Fibroblast of lung (primary cell): Measurements from ENCODE around the gene TRAPPC12. TPM values are rescaled to one million over a fixed set of nuclear protein-coding genes. Genes with fewer than 3 reads are reported as not detected.
"Not testable (repeated sequence)": the region's sequence is repeated elsewhere in the genome, so short reads cannot be mapped to it uniquely, and the experiment has no call there.

Source experiments
- DNase-seq, 2 donors: peaks; one replicate each; pipeline versions ENCODE4 v3.0.0 to v3.0.0-alpha.2; 2010; ENCODE audit warnings: low read depth in 2 of 2
- H2AFZ ChIP-seq: 2 replicates; pipeline ENCODE4 v1.5.1; 2012; ENCODE audit warnings: low read length, control low read depth, inconsistent platforms
- H3K27ac ChIP-seq: 2 replicates; pipeline ENCODE4 v1.5.1; 2011; ENCODE audit warnings: low read length, control low read depth; ENCODE audit not compliant: insufficient read depth
- H3K27me3 ChIP-seq: 2 replicates; pipeline ENCODE4 v1.5.1; 2011; ENCODE audit warnings: mild to moderate bottlenecking, low read length; ENCODE audit not compliant: control insufficient read depth, insufficient read depth
- H3K36me3 ChIP-seq: 2 replicates; pipeline ENCODE4 v1.5.1; 2011; ENCODE audit warnings: low read length; ENCODE audit not compliant: control insufficient read depth, insufficient read depth
- H3K4me1 ChIP-seq: 2 replicates; pipeline ENCODE4 v1.5.1; 2011; ENCODE audit warnings: low read length; ENCODE audit not compliant: control insufficient read depth, insufficient read depth; ENCODE audit errors: extremely low read depth
- H3K4me2 ChIP-seq: 2 replicates; pipeline ENCODE4 v1.5.1; 2011; ENCODE audit warnings: low read length, control low read depth; ENCODE audit not compliant: insufficient read depth; ENCODE audit errors: extremely low read depth
- H3K4me3 ChIP-seq, 4 experiments: fragments of 200-600 bp in 1 of 4; sonication (generic) in 1 of 4; replicated peaks in 1 of 4; 2 replicates each; pipeline ENCODE4 v1.5.1; 2011 to 2016; ENCODE audit warnings: low read length in 4 of 4, low read depth in 3 of 4, mild to moderate bottlenecking in 3 of 4, control low read depth in 2 of 4, inconsistent platforms in 1 of 4, mixed read lengths in 1 of 4; ENCODE audit not compliant: insufficient read depth in 1 of 4; ENCODE audit errors: control extremely low read depth in 1 of 4
- H3K79me2 ChIP-seq: 2 replicates; pipeline ENCODE4 v1.5.1; 2012; ENCODE audit warnings: mild to moderate bottlenecking, low read length, inconsistent platforms; ENCODE audit not compliant: control insufficient read depth, insufficient read depth
- H3K9ac ChIP-seq: 2 replicates; pipeline ENCODE4 v1.5.1; 2011; ENCODE audit warnings: mild to moderate bottlenecking, low read length, control low read depth; ENCODE audit not compliant: insufficient read depth
- H3K9me3 ChIP-seq: 2 replicates; pipeline ENCODE4 v1.5.1; 2012; ENCODE audit warnings: low read depth, low read length; ENCODE audit not compliant: control insufficient read depth, insufficient read depth
- H4K20me1 ChIP-seq: 2 replicates; pipeline ENCODE4 v1.5.1; 2011; ENCODE audit warnings: low read length; ENCODE audit not compliant: control insufficient read depth, insufficient read depth; ENCODE audit errors: extremely low read depth
- EZH2 ChIP-seq: IDR thresholded peaks from 2 replicates; pipeline ENCODE4 v1.5.1; 2012; ENCODE audit warnings: low read length, control low read depth, mild to moderate bottlenecking; ENCODE audit errors: missing control alignments
- polyA plus RNA-seq, 2 donors: library from polyadenylated mRNA; depleted of rRNA in 1 of 2; stranded (reverse) in 1 of 2; unstranded in 1 of 2; fragments of >200 nt; gene quantifications; 2 replicates each; pipeline ENCODE4 v1.2.1, GENCODE V29; 2011 to 2012; ENCODE audit warnings: missing spikeins in 1 of 2
- total RNA-seq: library from RNA; depleted of rRNA; stranded (reverse); fragments of >200 nt; gene quantifications from 2 replicates; pipeline ENCODE4 v1.2.1, GENCODE V29; 2014
- TF ChIP-seq, protein P1 (sequence below), 2 donors: IDR thresholded peaks in 1 of 2; conservative IDR thresholded peaks in 1 of 2; 1 replicate in 1 of 2; 2 replicates in 1 of 2; pipeline ENCODE4 v1.5.1; 2011 to 2012; ENCODE audit warnings: low read length in 2 of 2, control low read depth in 1 of 2, inconsistent platforms in 1 of 2, low read depth in 1 of 2, mild to moderate bottlenecking in 1 of 2

TRAPPC12 gene
- total and polyA plus RNA-seq, 2 donors (not counting 1 experiment from before 2014, with no cell fraction given): 33.7 to 53.2 TPM

DNA sequence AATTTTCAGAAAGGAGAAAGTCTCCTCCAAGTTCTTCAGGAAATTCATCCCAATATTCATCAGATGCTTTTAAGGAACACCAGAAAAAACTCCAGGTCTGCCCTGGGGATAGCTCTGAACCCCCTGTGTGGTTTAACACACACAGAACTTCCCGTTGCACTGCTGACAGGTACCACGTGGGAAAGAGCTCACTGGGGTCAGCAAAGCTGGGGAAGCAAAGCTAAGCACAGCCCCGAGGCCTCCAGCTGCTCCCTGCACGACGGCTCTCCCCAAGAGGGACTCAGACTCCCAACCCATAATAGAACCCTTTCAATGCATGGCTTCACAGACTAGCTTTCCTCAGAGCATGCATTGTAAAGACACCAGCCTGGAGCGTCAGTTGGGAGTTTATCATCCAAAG lies 111.8 kb downstream of the TRAPPC12 start:
- Histone ChIP-seq H3K4me2 (no peak overlapping the region), H3K4me3 (no peak overlapping the region), H2AFZ (no peak overlapping the region), H3K27me3 (no peaks in the 10 kb centered on the region), H3K9me3 (no peaks in the 10 kb centered on the region), H3K4me1 (peaks cover 2% of the 10 kb centered on the region), H3K36me3 (peaks cover 2% of the 10 kb centered on the region), H3K79me2 (no peaks in the 10 kb centered on the region), H3K9ac (no peak overlapping the region), H4K20me1 (no peaks in the 10 kb centered on the region), H3K27ac (no peak overlapping the region)
- no peak for TF ChIP-seq EZH2
- TF ChIP-seq, protein P1, sequence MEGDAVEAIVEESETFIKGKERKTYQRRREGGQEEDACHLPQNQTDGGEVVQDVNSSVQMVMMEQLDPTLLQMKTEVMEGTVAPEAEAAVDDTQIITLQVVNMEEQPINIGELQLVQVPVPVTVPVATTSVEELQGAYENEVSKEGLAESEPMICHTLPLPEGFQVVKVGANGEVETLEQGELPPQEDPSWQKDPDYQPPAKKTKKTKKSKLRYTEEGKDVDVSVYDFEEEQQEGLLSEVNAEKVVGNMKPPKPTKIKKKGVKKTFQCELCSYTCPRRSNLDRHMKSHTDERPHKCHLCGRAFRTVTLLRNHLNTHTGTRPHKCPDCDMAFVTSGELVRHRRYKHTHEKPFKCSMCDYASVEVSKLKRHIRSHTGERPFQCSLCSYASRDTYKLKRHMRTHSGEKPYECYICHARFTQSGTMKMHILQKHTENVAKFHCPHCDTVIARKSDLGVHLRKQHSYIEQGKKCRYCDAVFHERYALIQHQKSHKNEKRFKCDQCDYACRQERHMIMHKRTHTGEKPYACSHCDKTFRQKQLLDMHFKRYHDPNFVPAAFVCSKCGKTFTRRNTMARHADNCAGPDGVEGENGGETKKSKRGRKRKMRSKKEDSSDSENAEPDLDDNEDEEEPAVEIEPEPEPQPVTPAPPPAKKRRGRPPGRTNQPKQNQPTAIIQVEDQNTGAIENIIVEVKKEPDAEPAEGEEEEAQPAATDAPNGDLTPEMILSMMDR (conservative IDR thresholded peaks at IDR 0.05 in 1 of 2, IDR thresholded peaks at IDR 0.05 in 1 of 2; ENCODE audit: low read depth in 1 of 2, low read length in 2 of 2): no peak
- DNase-seq: no peak

GRCh38 chr2:3491716-3492474 lies 112.4 kb downstream of the TRAPPC12 start:
- no peak overlapping the region for H3K4me3 ChIP-seq

GRCh38 chr2:3492475-3492787 lies 112.9 kb downstream of the TRAPPC12 start:
- H4K20me1 ChIP-seq, DNase-seq, H3K4me3 ChIP-seq, H3K4me2 ChIP-seq, H3K27ac ChIP-seq, H3K4me1 ChIP-seq, H2AFZ ChIP-seq, H3K79me2 ChIP-seq, H3K9ac ChIP-seq, H3K27me3 ChIP-seq, H3K9me3 ChIP-seq, H3K36me3 ChIP-seq: not testable (repeated sequence)

More at GRCh38 chr2:3491716-3492474, 112.4 kb downstream of the TRAPPC12 start:
- Histone ChIP-seq H4K20me1 (no peaks in the 10 kb centered on the region), H3K79me2 (no peaks in the 10 kb centered on the region), H2AFZ (no peak overlapping the region), H3K9me3 (no peaks in the 10 kb centered on the region), H3K9ac (no peak overlapping the region), H3K27me3 (no peaks in the 10 kb centered on the region), H3K4me2 (no peak overlapping the region), H3K4me1 (peaks cover 2% of the 10 kb centered on the region), H3K27ac (no peak overlapping the region), H3K36me3 (peaks cover 2% of the 10 kb centered on the region)
- no peak for DNase-seq
- TF ChIP-seq EZH2: no peak
- TF ChIP-seq, protein P1 (conservative IDR thresholded peaks at IDR 0.05 in 1 of 2, IDR thresholded peaks at IDR 0.05 in 1 of 2; ENCODE audit: low read depth in 1 of 2, low read length in 2 of 2): no peak
